Upper lobe of left lung (tissue), 4 donors: Measurements from ENCODE around the gene ZNF565.
"Not testable (repeated sequence)": the region's sequence is repeated elsewhere in the genome, so short reads cannot be mapped to it uniquely, and the experiment has no call there.

Source experiments
- CTCF ChIP-seq, 6 experiments: fragments of 450-650 bp in 4 of 6; fragments of 200-600 bp in 2 of 6; sonication (generic) in 2 of 6; IDR thresholded peaks; one replicate each; pipeline ENCODE4 v1.5.1; 2016 to 2019; ENCODE audit warnings: antibody characterized with exemption in 6 of 6
- POLR2A ChIP-seq, 4 donors: fragments of 450-650 bp; IDR thresholded peaks; one replicate each; pipeline ENCODE4 v1.5.1; 2016 to 2017; ENCODE audit warnings: antibody characterized with exemption in 4 of 4, mild to moderate bottlenecking in 2 of 4
- POLR2AphosphoS5 ChIP-seq, 2 donors: sonication (generic); formaldehyde crosslinking; IDR thresholded peaks; one replicate each; pipeline ENCODE4 v1.5.1; 2017; ENCODE audit warnings: antibody characterized with exemption in 2 of 2

GRCh38 chr19:36233626-36234025, 19.2 kb upstream of the ZNF565 start:
- not testable (repeated sequence) for TF ChIP-seq POLR2A, CTCF, POLR2AphosphoS5 (IDR thresholded peaks at IDR 0.05)
